HepG2 (cell line): ENCODE results near the gene USP24. TPM values are rescaled to one million over a fixed set of nuclear protein-coding genes. Genes with fewer than 3 reads are reported as not detected.

ENCODE experiments used
- AHDC1 ChIP-seq: sonication (generic); formaldehyde crosslinking; IDR thresholded peaks from 2 replicates; pipeline ENCODE4 v1.5.1; 2020; ENCODE audit warnings: mild to moderate bottlenecking, missing genetic modification reagents, borderline replicate concordance
- ATF7 ChIP-seq, 2 experiments: fragments of 450-650 bp in 1 of 2; sonication (generic) in 1 of 2; formaldehyde crosslinking in 1 of 2; IDR thresholded peaks; 2 replicates each; pipeline versions ENCODE4 v1.4.0 to v1.6.1; 2016 to 2020; ENCODE audit warnings: antibody characterized with exemption in 1 of 2, mild to moderate bottlenecking in 1 of 2, missing genetic modification reagents in 1 of 2
- HNRNPK ChIP-seq: fragments of 200-400 bp; formaldehyde crosslinking; IDR thresholded peaks from 2 replicates; pipeline ENCODE4 v1.6.1; 2018; ENCODE audit warnings: low read length, low read depth, moderate library complexity, mild to moderate bottlenecking; ENCODE audit not compliant: poor library complexity, severe bottlenecking
- RCOR2 ChIP-seq: IDR thresholded peaks from 2 replicates; pipeline ENCODE4 v1.6.1; 2016; ENCODE audit warnings: missing biosample characterization, missing genetic modification reagents
- SMAD9 ChIP-seq: sonication (generic); formaldehyde crosslinking; IDR thresholded peaks from 2 replicates; pipeline ENCODE4 v1.5.1; 2020; ENCODE audit warnings: mild to moderate bottlenecking, missing genetic modification reagents
- SP2 ChIP-seq: sonication (generic); formaldehyde crosslinking; IDR thresholded peaks from 2 replicates; pipeline ENCODE4 v1.5.1; 2020; ENCODE audit warnings: mild to moderate bottlenecking, missing genetic modification reagents
- ZBTB33 ChIP-seq: sonication (generic); formaldehyde crosslinking; IDR thresholded peaks from 2 replicates; pipeline ENCODE4 v1.4.0; 2020; ENCODE audit warnings: missing genetic modification reagents
- ZNF207 ChIP-seq: fragments of 450-650 bp; IDR thresholded peaks from 2 replicates; pipeline ENCODE4 v1.6.1; 2016; ENCODE audit warnings: antibody characterized with exemption, borderline replicate concordance
- ZNF543 ChIP-seq: sonication (generic); formaldehyde crosslinking; IDR thresholded peaks from 2 replicates; pipeline ENCODE4 v1.4.0; 2020; ENCODE audit warnings: mild to moderate bottlenecking, missing genetic modification reagents
- ZNF678 ChIP-seq: sonication (generic); formaldehyde crosslinking; IDR thresholded peaks from 2 replicates; pipeline ENCODE4 v1.4.0; 2020; ENCODE audit warnings: mild to moderate bottlenecking, missing genetic modification reagents
- polyA plus RNA-seq, 8 experiments: library from polyadenylated mRNA; depleted of rRNA in 3 of 8; stranded (reverse) in 7 of 8; unstranded in 1 of 8; fragments of >200 nt; fragmentation: Illumina TruSeq in 4 of 8; extraction: Trizol in 4 of 8; gene quantifications; 2 replicates each; pipeline versions ENCODE4 v1.2.1 to v1.2.3, GENCODE V29; 2011 to 2016; ENCODE audit warnings: low read depth in 4 of 8, missing spikeins in 1 of 8, mixed read lengths in 1 of 8; ENCODE audit not compliant: insufficient read depth in 1 of 8
- total RNA-seq, 5 experiments: library from RNA; depleted of rRNA; stranded (reverse); fragments of >200 nt; fragmentation: Illumina TruSeq; extraction: Trizol; gene quantifications; 2 replicates each; pipeline ENCODE4 v1.2.3, GENCODE V29; 2016; ENCODE audit warnings: low read depth in 1 of 5

Gene USP24
- total and polyA plus RNA-seq, 2 of the 13 experiments (the other 11 are each of a cell fraction or from before 2014, with no cell fraction given), result 18.8 to 47.6 TPM

- TF ChIP-seq RCOR2, result no peak
- TF ChIP-seq SMAD9, result no peak
- TF ChIP-seq HNRNPK, result peak; percentile 68
- no peak for TF ChIP-seq ZBTB33 (CRISPR knock-in tag)
- TF ChIP-seq ATF7 (IDR thresholded peaks at IDR 0.05), result no peak
- TF ChIP-seq ATF7 (CRISPR knock-in tag; IDR thresholded peaks at IDR 0.05), result no peak
- TF ChIP-seq ZNF678 (CRISPR knock-in tag), result no peak
- no peak for TF ChIP-seq ZNF207
- no peak for TF ChIP-seq ZNF543
- TF ChIP-seq SP2 (CRISPR knock-in tag), result peak; percentile 48; the same call in 1 of the 2 replicates
- peak; percentile 70 for TF ChIP-seq AHDC1
Measured at GRCh38 chr1:55215194-55216021, at the start of gene USP24 (continued).
